CD4-positive, alpha-beta T cell treated with Interleukin-6 for 4 hours (primary cell): ENCODE data around the gene PKP2.
"Not testable (repeated sequence)": the region's sequence is repeated elsewhere in the genome, so short reads cannot be mapped to it uniquely, and the experiment has no call there.

ENCODE experiments used
- DNase-seq: peaks from one replicate; pipeline ENCODE4 v3.0.0-alpha.2; 2020; ENCODE audit warnings: mixed read lengths

The PKP2 gene

DNA sequence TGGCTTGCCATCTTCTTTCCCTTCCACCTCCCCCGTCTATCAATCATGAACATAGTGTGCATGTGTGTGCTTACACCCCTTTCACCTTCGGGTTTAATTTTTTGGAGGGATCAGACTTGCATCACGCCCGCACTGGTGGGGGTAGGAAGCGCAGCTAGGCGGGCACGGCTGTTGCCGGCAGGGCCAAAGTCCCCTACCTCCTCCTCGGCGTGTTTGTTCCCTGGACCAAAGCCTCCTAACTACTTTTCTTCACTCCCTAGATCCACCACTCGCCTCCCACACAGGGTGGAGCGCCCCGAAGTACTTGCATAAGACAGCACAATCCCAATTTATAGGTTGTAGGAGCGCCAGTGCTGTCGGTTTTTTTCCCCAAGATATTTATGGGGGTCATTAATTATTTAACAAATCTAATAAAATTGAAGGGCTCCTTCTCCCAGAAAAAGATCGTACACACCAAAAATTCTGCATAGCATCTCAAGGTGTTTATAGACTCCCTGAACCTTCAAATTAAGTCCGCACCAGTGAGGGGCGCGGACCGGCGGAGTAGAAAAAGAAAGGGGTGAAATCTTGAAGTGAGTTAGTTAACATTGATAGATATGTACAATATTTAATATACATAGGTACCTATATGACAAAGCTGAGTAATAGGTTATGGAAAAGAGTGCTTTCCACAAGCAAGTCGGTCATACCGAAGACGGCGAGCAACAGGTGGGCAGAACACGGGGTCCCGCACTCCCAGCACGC is 717 bp downstream of the PKP2 start:
- no peak for DNase-seq

DNA sequence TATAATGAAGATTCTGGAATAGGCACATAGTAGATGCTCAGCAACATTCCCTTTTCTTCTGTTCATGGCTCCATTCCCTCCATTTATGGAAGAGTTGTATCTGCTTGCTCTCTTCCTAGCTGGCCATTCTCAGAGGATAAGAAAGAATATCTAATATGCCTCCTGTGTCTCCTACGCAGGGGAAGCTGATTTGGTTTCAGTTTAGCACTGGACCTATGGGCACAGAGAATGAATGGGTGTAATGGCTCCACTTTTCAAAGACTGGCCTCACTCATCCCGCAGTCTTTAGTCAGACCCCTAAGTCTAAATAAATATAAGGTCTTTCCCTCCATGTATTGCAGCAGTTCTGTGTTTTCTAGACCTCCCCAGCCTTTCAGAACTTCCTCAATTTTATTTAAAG is 2.0 kb downstream of the PKP2 start:
- no peak for DNase-seq

DNA sequence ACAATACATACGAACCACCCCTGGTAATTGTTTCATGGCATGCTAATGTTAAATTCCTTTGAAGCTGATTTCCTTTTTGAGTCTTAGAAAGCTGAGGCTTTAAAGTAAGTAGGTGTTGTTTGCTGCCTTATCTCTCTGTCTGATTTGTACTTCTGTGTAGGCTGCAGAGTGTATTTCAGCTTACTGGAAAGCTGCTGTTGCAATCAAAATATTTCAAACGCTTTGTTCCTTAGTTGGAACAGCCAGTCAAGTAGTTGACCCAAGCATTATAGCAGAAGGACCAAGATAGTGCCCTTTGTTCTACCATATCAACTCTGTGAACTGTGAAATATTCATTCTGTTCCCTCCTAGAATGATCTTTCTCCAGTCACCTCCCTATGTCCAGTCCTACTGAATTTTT is 3.1 kb downstream of the PKP2 start:
- DNase-seq = no peak

DNA sequence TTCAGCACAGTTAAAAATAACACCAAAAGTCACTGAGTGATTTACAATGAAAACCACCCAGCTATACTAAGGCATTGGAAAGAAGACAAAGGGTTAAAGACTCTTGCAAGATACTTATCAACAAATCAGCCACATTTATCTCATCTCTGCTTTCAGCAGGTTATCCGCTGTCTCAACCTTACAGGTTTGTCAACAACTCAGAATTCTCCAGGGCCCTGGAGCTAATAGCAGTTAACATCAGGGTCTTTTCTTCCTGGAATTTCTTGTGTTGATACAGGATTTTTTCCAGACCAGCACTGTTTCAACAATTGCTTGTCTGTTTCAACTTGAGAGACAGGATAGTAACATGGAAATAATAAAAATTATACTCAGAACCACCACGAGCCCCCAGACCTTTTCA is 3.5 kb downstream of the PKP2 start:
- no peak for DNase-seq

DNA sequence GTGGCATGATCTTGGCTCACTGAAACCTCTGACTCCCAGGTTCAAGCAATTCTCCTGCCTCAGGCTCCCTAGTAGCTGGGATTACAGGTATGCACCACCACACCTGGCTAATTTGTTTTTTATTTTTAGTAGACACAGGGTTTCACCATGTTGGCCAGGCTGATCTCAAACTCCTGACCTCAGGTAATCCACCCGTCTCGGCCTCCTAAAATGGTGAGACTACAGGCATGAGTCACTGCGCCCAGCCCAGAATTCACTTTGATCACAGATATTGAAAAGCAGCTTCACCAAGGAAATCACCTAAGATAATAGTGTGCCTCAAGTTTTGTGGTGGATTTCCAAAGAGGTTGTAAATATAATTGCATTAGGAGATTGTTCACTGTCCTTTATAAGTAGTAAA is 4.2 kb downstream of the PKP2 start:
- DNase-seq = not testable (repeated sequence)

DNA sequence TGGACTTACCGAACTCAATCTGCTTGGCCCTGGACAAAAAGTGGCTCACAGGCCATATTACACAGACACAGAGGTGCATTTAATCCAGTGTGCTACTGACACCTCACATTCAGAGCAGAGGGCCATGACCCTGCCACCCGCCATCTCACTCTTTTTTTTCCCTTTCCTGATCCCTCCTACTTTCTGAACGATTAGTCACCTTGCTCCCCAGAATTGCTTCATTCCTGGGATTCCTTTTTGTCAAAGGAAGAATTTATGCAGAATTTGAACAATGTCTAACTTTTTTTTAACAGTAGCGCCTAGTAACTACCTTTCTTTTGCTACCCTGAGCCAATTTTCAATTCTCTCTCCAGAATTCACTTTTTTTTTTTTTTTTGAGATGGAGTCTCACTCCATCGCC is 4.6 kb downstream of the PKP2 start:
- DNase-seq = no peak

DNA sequence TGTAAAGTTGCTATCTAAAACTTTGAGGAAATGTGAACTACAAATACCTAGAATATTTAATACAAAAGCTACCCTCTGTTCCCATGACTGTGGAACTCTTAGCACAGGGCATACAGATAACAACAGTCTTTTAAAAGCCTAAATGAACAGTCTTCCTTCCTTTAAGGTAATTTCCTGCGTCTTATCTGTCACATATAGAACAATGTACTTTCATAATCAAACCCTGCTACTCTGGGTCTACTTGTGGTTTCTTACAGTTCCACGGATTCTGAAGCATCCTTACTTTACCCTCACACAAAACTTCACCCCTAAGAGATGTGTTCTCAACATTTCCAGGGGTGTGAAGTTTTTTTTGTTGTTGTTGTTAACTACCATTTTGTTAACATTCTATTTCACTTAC is 5.1 kb downstream of the PKP2 start:
- DNase-seq = no peak

DNA sequence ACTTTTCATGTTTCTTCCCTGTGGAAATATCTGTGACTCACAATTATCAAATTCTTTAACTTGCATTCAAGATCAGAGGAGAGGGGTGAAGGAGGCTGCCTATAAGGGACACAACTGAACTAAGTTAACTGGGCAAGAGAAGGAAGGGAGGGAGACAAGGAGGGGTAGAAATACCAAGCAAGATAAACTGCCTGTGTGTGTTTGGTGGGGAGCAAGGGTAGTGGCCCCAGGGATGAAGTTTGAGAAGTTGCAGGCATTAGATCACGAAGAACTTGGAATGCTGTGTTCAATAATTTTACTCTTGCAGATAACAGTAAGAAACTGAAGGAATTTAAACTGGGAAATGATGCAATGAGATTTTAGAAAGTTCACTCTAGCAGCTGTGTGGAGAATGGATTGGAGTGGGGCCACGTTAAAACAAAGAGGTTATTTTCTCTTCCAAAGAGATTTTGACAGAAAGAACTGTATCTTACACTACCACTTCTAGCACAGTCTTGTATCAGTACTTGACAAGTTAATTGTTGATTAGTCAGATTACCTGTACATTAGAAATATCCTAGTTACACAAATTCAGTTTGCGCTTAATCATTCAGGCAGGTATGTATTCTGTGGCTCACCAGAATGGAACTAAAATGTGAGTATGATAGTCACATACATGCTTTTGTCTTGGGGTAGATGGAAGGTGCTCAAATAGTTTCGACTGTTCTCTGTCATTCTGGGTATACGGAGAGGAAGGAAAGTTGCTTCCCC is 7.4 kb downstream of the PKP2 start:
- DNase-seq = no peak

DNA sequence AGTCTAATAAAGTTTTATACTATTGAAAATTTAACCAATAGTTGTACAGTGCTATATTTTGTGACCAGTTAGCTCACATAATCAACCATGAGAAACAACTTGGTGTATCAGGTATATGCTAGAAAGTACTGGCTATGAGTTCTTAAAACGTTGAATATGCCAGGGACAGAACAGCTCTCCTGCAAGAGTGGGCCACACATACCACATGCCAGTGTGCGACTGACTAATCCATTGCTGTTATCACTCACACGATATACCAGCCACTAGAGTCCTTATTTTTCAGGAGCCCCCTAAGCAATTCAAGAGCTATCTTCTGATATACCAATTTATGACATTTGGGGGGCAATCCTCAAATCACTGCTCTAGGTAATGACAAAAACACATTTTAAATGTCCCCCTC is 9.5 kb downstream of the PKP2 start:
- no peak for DNase-seq

DNA sequence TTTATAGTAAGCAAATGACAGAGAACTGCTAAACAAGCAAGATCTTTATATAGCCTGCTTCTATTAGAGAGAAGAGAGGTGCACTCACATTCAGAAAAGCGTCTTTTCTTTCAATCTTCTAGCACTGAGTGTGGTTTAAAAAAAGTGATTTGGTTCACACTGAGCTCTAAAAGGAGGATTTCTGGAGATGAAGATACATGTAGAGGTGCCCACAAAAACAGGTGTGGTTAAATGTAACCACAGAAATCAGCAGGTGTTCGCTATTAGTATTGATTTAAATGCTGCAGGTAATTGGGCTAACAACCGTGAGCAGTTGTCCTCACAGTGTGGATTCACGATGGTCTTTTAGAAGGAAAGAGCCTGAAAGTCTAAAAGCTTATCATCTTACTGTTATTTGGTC is 10.7 kb downstream of the PKP2 start:
- DNase-seq = no peak

DNA sequence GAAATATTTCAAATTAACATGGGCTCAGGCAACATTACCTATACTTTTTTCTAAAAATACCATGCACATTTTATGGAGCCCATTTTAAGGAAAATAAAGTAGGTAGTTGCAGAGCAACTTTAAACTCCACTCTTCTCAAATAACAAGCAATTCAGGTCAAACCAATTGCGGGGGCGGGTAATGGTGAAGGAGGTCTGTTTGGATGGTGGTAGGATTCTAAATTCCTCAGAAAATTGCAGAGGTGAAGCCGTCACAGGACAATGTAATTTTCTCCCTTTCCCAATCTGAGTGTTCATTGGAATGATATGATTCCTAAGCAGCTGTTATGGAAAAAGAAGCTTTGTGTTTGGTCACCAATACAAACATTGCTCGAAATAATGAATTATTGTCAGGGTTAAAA is 11.6 kb downstream of the PKP2 start:
- no peak for DNase-seq

DNA sequence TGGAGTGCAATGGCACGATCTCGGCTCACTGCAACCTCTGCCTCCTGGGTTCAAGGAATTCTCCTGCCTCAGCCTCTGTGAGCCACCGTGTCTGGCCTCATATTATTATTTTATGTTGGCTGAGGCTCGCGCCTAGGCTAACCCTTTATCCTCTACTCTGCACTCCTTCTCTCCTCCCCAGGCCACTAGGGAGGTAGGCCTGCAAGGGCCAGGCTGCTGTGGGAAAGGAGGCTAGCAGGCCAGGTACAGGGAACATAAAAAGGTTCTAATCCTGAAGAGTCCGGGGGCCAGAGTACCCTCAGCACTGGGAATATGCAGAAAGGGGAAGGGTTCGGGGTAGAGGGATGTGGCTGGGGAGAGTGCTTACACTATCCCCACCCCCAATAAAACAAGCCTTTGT is 14.9 kb downstream of the PKP2 start:
- no peak for DNase-seq

DNA sequence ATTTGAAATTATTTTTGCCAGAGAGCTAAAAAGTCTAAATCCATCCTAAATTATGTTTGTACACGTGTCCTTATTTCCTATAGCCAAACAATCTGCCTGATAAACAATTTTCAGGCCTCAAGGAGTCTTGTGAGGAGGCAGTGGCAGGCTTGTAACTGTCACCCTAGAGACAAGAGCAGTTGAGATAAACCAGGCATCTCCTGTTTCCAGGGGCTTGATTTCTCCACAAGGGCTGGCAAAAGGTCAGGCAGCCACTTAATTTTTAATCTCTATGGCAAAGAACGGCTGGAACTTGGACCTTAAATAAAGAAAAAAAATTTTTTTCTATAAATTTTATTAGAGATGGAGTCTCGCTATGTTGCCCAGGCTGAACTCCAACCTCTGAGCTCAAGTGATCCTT is 15.5 kb downstream of the PKP2 start:
- no peak for DNase-seq

DNA sequence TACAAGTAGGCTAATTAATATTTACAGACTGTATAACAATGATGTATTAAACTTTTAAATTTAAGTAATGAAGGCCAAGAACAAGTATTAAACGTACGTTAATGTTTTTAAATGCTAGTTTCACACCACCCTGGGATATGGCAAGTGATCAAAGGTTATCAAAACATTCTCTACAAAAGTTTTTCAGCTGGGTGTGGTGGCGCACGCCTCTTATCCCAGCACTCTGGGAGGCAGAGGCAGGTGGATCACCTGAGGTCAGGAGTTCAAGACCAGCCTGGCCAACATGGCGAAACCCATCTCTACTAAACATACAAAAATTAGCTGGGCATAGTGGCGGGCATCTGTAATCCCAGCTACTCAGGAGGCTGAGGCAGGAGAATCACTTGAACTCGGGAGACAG is 17.5 kb downstream of the PKP2 start:
- not testable (repeated sequence) for DNase-seq

DNA sequence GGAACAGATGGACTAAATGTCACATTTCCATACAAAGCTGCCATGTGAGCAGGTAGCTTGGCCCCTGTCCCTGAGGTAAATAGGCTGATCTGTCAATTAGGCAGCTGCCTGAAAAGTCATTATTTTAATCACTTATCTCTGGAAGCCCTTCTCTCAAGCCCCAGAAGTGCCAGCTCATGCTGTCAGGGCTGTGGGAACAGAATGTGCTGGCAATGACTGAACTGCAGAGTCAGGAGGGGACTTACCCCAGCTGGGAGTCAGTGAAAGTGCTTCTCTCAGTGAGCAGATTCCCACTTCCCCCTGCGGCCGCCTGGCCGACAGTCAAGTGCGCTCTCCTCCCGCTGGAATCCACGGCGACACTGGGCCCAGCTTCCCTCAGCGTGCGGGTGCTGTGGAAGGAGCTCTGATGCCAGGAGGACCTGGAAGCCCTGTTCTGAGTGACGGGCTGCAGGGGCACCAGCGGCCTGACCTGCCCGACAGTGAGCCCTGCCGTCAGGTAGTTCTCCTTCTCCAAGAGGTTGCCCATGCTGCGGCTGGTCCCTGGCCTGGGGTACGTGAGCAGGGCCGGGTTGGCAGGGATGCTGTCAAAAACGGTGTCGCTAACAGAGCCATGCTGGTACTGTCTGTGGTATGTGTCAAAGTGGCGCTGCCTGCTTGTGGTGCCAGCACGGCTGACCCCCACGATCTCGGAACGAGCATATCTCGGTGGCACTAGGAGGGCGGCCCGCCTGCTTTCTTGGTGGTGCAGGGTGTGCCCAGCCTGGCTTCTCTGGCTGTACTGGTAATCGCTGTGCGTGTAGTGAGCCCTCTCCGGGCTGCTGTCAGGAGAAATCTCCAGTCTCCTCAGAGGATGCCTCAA is 18.7 kb downstream of the PKP2 start:
- DNase-seq = no peak

DNA sequence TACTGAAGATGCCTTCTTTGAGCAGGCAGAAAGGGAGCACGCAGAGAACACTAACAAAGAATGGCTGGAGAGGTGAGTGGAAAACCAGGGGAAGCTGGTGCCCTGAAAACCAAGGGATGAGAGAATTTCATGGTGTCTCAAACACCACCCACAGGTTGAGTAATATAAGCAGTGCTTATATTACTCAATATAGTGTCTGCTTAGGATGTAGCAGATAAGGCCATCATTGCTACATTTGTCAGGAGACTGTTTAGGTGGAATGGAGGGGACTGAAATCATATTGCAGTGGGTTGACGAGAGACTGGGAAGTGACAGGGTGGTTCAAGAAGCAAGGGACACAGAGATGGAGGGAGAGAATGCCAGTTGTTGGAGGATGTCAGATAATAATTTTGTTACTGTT is 20.6 kb downstream of the PKP2 start:
- DNase-seq = no peak

DNA sequence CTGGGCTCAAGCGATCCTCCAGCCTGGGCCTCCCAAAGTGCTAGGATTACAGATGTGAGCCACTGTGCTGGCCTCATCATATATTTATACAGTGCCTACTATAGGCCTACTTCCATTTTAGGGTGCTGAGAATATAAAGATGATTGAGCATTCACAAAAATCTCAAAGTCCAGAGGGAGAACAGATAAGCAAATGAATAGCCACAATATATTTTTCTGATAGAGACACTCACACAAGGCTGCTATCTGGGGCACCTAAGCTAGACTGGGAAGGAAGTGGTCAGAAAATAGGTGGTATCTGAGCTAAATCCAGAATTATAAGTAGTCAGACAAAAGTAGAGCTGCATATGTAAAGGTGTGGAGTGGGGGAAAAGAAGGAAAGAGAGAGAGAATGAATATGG is 21.6 kb downstream of the PKP2 start:
- no peak for DNase-seq

DNA sequence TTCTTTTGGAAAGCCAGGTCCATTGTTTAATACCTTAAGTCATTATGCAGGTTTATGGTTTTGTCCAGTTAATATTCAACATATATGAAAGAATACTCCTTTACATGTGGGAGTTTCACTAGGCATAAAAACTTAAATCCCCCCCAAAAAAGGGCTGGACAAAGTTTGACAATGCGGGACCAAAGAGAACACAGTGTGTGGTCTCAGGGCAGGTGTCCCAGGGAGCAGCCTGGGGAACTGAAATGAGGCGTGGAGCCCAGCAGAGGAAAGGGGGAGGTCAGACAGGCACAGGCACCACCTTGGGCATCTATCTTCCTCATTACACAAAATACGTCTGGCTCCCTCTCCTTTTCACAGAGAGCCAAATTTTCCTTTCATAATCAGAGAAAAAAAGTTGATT is 22.5 kb downstream of the PKP2 start:
- no peak for DNase-seq

DNA sequence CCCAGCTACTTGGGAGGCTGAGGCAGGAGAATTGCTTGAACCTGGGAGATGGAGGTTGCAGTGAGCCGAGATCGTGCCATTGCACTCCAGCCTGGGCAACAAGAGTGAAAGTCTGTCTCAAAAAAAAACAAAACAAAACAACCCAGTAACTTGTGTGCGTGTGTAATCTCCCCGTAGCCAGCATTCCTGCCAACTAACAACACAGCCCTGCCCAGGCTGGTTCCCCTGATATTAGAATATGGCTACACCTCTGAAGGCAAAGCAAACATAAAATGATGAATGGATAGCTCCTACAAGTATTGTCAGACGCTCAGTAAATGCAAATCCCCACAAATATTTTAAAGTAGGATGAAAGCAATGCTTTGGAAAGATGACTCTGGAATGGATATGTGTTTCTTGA is 24.2 kb downstream of the PKP2 start:
- not testable (repeated sequence) for DNase-seq

DNA sequence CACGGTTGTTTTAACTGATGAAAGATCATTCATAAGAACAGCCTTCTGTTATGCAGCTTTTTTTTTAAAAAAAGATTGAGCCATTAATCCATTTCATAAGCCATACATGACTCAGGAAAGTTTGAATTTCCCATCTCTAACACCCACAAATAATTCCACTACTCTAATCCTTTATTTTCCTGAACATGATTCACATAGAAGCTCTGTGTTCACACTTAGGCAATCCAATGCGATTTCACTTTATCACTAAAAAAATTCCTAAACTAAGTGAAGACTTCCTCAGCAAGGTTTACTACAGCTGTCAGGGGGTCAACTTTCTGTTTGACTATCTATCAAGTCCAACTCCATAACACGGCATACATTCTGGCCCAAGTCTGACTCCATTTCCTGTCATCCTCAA is 25.9 kb downstream of the PKP2 start:
- DNase-seq = no peak

DNA sequence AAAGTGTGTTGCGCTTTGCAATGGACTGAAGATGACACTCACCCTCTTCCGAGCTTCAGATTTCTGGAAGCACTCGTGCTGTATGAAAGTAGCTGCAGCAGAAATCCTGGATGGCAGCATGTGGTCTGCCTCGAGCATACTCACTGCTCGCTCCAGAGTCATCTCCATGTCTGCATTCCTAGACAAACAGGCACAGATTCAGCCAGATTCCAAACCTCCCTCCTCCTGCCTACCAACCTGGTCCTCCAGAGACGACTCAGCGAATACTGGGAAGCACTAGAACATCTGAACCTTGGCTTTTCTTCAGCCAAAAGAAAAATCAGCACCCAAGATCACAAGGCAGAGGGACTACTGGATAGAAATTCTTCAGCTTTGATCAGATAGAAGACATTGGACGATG is 27.7 kb downstream of the PKP2 start:
- no peak for DNase-seq

DNA sequence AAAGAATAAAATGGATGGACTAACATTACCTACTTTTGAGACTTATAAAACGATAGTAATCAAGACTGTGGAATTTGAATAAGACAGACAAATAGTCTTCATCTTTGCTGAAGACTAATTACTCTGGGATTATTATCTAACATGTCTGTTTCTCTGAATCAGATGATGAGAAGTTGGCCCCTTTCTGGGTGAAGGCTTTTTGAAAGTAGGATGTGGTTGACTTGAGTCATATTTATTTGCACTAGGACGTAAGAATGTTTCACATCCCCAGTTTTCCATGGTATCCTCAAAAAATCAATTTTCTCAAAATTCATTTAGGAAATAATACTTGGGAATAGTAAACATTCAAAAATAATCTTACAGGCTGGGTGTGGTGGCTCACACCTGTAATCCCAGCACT is 31.8 kb downstream of the PKP2 start:
- DNase-seq = no peak

DNA sequence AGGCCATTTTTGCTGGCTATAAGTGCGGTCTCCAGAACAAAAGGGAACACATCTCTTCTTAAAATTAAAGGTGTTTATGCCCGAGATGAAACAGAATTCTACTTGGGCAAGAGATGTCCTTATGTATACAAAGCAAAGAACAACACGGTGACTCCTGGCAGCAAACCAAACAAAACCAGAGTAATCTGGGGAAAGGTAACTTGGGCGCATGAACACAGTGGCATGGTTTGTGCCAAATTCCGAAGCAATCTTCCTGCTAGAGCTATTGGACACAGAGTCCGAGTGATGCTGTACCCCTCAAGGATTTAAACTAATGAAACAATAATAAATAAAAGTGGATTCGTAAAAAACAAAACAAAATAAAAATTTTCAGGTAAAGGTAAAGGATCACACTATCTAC is 33.4 kb downstream of the PKP2 start:
- no peak for DNase-seq

DNA sequence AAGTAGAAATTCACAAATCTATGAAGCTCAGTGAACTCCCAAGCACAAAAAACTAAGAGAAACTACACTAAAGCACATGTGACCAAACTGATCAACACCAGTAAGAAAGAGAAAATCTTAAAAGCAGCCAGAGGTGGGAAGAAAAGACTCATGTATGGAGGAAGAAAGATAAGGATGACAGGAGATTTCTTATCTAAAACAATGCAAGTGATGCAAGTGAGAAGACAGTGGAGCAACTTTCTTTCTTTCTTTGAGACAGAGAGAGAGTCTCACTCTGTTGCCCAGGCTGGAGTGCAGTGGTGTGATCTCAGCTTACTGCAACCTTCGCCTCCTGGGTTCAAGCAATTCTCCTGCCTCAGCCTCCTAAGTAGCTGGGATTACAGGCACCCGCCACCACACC is 34.9 kb downstream of the PKP2 start:
- not testable (repeated sequence) for DNase-seq
